Ovary (tissue), 9 donors: ENCODE results near the gene MTF1. TPM values are rescaled to one million over a fixed set of nuclear protein-coding genes. Genes with fewer than 3 reads are reported as not detected.
A peak's percentile ranks its signal among the peaks of the same experiment; 100 is the strongest.

Source experiments
- DNase-seq, 5 donors: peaks; one replicate each; pipeline ENCODE4 v3.0.0-alpha.2; 2019 to 2020
- H3K27ac ChIP-seq, 2 donors: fragments of 200-600 bp; one replicate each; pipeline versions ENCODE4 v1.5.1 to v1.8.0; 2019 to 2022
- H3K27me3 ChIP-seq: fragments of 200-600 bp; one replicate; pipeline ENCODE4 v1.8.0; 2022
- H3K36me3 ChIP-seq: fragments of 200-600 bp; sonication (generic); one replicate; pipeline ENCODE4 v1.5.1; 2019
- H3K4me1 ChIP-seq: one replicate; pipeline ENCODE4 v1.8.1; 2013; ENCODE audit warnings: mild to moderate bottlenecking, moderate library complexity; ENCODE audit not compliant: insufficient read depth
- H3K4me3 ChIP-seq: fragments of 200-600 bp; sonication (generic); one replicate; pipeline ENCODE4 v1.5.1; 2017
- H3K9me3 ChIP-seq, 2 donors: fragments of 200-600 bp in 1 of 2; sonication (generic) in 1 of 2; one replicate each; pipeline versions ENCODE4 v1.5.1 to v1.8.1; 2013 to 2019; ENCODE audit warnings: mild to moderate bottlenecking in 1 of 2, moderate library complexity in 1 of 2
- CTCF ChIP-seq, 3 donors: fragments of 450-650 bp in 2 of 3; fragments of 200-600 bp in 1 of 3; IDR thresholded peaks; one replicate each; pipeline versions ENCODE4 v1.5.1 to v1.8.0; 2016 to 2022; ENCODE audit warnings: antibody characterized with exemption in 3 of 3, mild to moderate bottlenecking in 1 of 3
- EP300 ChIP-seq: sonication (generic); formaldehyde crosslinking; IDR thresholded peaks from one replicate; pipeline ENCODE4 v1.6.1; 2017; ENCODE audit warnings: antibody characterized with exemption
- POLR2A ChIP-seq: fragments of 450-650 bp; IDR thresholded peaks from one replicate; pipeline ENCODE4 v1.6.1; 2017; ENCODE audit warnings: antibody characterized with exemption, mild to moderate bottlenecking, moderate library complexity
- WGBS, 3 donors: extraction: QIAGEN DNeasy Blood & Tissue Kit in 1 of 3; methylation state at CpG; one replicate each; pipeline versions ENCODE4 v1.1.5 to v1.1.7; 2013 to 2017; 5-methylcytosine and 5-hydroxymethylcytosine counted together
- intact Hi-C, 4 donors: fragments of 100-400 bp; cut with DNase I; formaldehyde crosslinking; loops; one replicate each; pipeline versions ENCODE4 v1.11.0 to v1.15.1; 2022 to 2023
- polyA plus RNA-seq, 2 donors: library from polyadenylated mRNA; stranded (reverse); fragments of 200-250 nt in 1 of 2; fragments of 350-450 nt in 1 of 2; fragmentation: Illumina TruSeq in 1 of 2; extraction: RNeasy Lipid Tissue Mini Kit (QIAGEN cat#74804) in 1 of 2; gene quantifications; one replicate each; pipeline ENCODE4 v1.2.3, GENCODE V29; 2013 to 2014
- total RNA-seq, 7 donors: library from RNA; depleted of rRNA in 2 of 7; stranded (reverse); fragments of >200 nt in 2 of 7; fragmentation: NEBNext Ultra II Directional in 3 of 7; extraction: Animal tissue kit (Norgen Biotek cat#: 25700) in 3 of 7; gene quantifications; one replicate each; pipeline versions ENCODE4 v1.1.0 to v1.2.4, GENCODE V29; 2016 to 2023
- donor health status: DM: no; HTN: no; CAD: no; lungs with moderate emphysema.
- donor health status: DM: no; HTN: no; CAD: no.
- donor health status: Bipolar disorder and iron deficiency.
- donor health status: DM: yes; HTN: yes; CAD: no.
- donor health status: DM: no; HTN: no; CAD: no.
- donor health status: DM: yes; HTN: yes; CAD: no.

MTF1 gene
- total and polyA plus RNA-seq, 9 donors, result 3.4 to 29.1 (median 20.6) TPM

- intact Hi-C loops, result loop anchor here in 2 of 4 donors (5.0 kb wide), 1 partner anchor 167 kb away; the partner anchor contains the start of gene CDCA8 (in 2 of the 2)
- no peak for DNase-seq
- no peaks in the 10 kb centered on the region for H3K9me3 ChIP-seq
- H3K27me3 ChIP-seq, result no peaks in the 10 kb centered on the region
- TF ChIP-seq POLR2A (no peak), EP300 (no peak), CTCF (IDR thresholded peaks at IDR 0.05) (no peak)
- H3K27ac ChIP-seq, result peak overlapping the region; percentile 71 to 84
- 0 to 1% (median 0%) methylated on average over 21 of the region's 21 CpGs for WGBS, 3 donors
- H3K36me3 ChIP-seq, result no peaks in the 10 kb centered on the region
- peak overlapping the region; percentile 91 for H3K4me3 ChIP-seq
- H3K4me1 ChIP-seq, result peaks cover 4% of the 10 kb centered on the region
These were observed 373 bp downstream of the MTF1 start for GRCh38 chr1:37858931-37859506.

- no peak for DNase-seq
- Histone ChIP-seq H3K27me3 (no peaks in the 10 kb centered on the region), H3K4me1 (peaks cover 11% of the 10 kb centered on the region), H3K36me3 (no peaks in the 10 kb centered on the region), H3K27ac (no peak overlapping the region), H3K9me3 (no peaks in the 10 kb centered on the region), H3K4me3 (no peak overlapping the region)
- no peak for TF ChIP-seq POLR2A
- no peak for TF ChIP-seq CTCF (IDR thresholded peaks at IDR 0.05)
- TF ChIP-seq EP300, result no peak
- intact Hi-C loops, result no loop called here
- 90 to 96% (median 96%) methylated on average over 6 of the region's 6 CpGs for WGBS, 3 donors
These were observed 5.0 kb downstream of the MTF1 start for GRCh38 chr1:37854406-37854805.

GRCh38 chr1:37853157-37853556 is 6.2 kb downstream of the MTF1 start:
- Histone ChIP-seq H3K9me3 (no peaks in the 10 kb centered on the region), H3K4me3 (no peak overlapping the region), H3K27ac (no peak overlapping the region), H3K27me3 (no peaks in the 10 kb centered on the region), H3K4me1 (peaks cover 13% of the 10 kb centered on the region), H3K36me3 (no peaks in the 10 kb centered on the region)
- DNase-seq, result no peak
- TF ChIP-seq EP300, result no peak
- TF ChIP-seq POLR2A, result no peak
- TF ChIP-seq CTCF (IDR thresholded peaks at IDR 0.05), result no peak
- intact Hi-C loops, result no loop called here

- Histone ChIP-seq H3K4me3 (no peak overlapping the region), H3K27me3 (no peaks in the 10 kb centered on the region), H3K36me3 (no peaks in the 10 kb centered on the region), H3K27ac (peak overlapping the region in 1 of 2 donors; percentile 24), H3K9me3 (no peaks in the 10 kb centered on the region), H3K4me1 (peaks cover 18% of the 10 kb centered on the region)
- intact Hi-C loops, result no loop called here
- 77 to 85% (median 83%) methylated on average over 2 of the region's 2 CpGs for WGBS, 3 donors
- TF ChIP-seq POLR2A (no peak), CTCF (IDR thresholded peaks at IDR 0.05) (no peak), EP300 (no peak)
- no peak for DNase-seq
These were observed 7.6 kb downstream of the MTF1 start for GRCh38 chr1:37851782-37852210.
